NCI-H2029 treated with DMSO at 0.1 percent for 48 hours (cell line): ENCODE measurements around the gene INPP5A.
"Not testable (repeated sequence)": the region's sequence is repeated elsewhere in the genome, so short reads cannot be mapped to it uniquely, and the experiment has no call there.

ENCODE experiments used
- DNase-seq: peaks from one replicate; lab custom pipeline; 2025; lab: John Stamatoyannopoulos, UW

INPP5A gene

GRCh38 chr10:132597654-132598053 lies 60.1 kb downstream of the INPP5A start:
- no peak for DNase-seq

- DNase-seq, result not testable (repeated sequence)
These were observed 61.5 kb downstream of the INPP5A start for GRCh38 chr10:132599023-132599618.

- no peak for DNase-seq
These were observed 62.1 kb downstream of the INPP5A start for GRCh38 chr10:132599732-132600131.

- no peak for DNase-seq
These were observed 62.8 kb downstream of the INPP5A start for GRCh38 chr10:132600416-132600815.

- DNase-seq, result no peak
These were observed 64.0 kb downstream of the INPP5A start for GRCh38 chr10:132601567-132601966.

GRCh38 chr10:132602614-132603013 lies 65.0 kb downstream of the INPP5A start:
- DNase-seq, result no peak

- no peak for DNase-seq
These were observed 66.4 kb downstream of the INPP5A start for GRCh38 chr10:132603851-132604533.

- no peak for DNase-seq
These were observed 67.1 kb downstream of the INPP5A start for GRCh38 chr10:132604686-132605085.

- no peak for DNase-seq
These were observed 67.8 kb downstream of the INPP5A start for GRCh38 chr10:132605390-132605789.

GRCh38 chr10:132606031-132606491 lies 68.5 kb downstream of the INPP5A start:
- DNase-seq, result no peak

GRCh38 chr10:132606536-132607316 lies 69.1 kb downstream of the INPP5A start:
- no peak for DNase-seq

- no peak for DNase-seq
These were observed 69.9 kb downstream of the INPP5A start for GRCh38 chr10:132607491-132607890.

GRCh38 chr10:132607961-132608495 lies 70.4 kb downstream of the INPP5A start:
- DNase-seq, result no peak

GRCh38 chr10:132608511-132609195 lies 71.1 kb downstream of the INPP5A start:
- no peak for DNase-seq

GRCh38 chr10:132609211-132609610 lies 71.6 kb downstream of the INPP5A start:
- no peak for DNase-seq

GRCh38 chr10:132610071-132610701 lies 72.6 kb downstream of the INPP5A start:
- no peak for DNase-seq

GRCh38 chr10:132611026-132611910 lies 73.7 kb downstream of the INPP5A start:
- no peak for DNase-seq

GRCh38 chr10:132611986-132612385 lies 74.4 kb downstream of the INPP5A start:
- no peak for DNase-seq

- DNase-seq, result no peak
These were observed 75.3 kb downstream of the INPP5A start for GRCh38 chr10:132612571-132613504.
